Stomach smooth muscle (tissue), 2 donors: ENCODE measurements around the gene CLEC6A.
"Not testable (repeated sequence)": the region's sequence is repeated elsewhere in the genome, so short reads cannot be mapped to it uniquely, and the experiment has no call there.

ENCODE experiments used
- H3K27ac ChIP-seq: one replicate; pipeline ENCODE4 v1.7.0; 2013; ENCODE audit warnings: mild to moderate bottlenecking, low read length, inconsistent platforms
- H3K27me3 ChIP-seq, 2 donors: one replicate each; pipeline ENCODE4 v1.7.0; 2013; ENCODE audit warnings: low read length in 2 of 2; ENCODE audit not compliant: insufficient read depth in 2 of 2, control insufficient read depth in 1 of 2
- H3K36me3 ChIP-seq, 2 donors: one replicate each; pipeline ENCODE4 v1.7.0; 2013; ENCODE audit warnings: low read length in 2 of 2; ENCODE audit not compliant: control insufficient read depth in 2 of 2, insufficient read depth in 2 of 2
- H3K4me1 ChIP-seq: one replicate; pipeline ENCODE4 v1.7.0; 2013; ENCODE audit warnings: low read length; ENCODE audit not compliant: control insufficient read depth, insufficient read depth
- H3K4me3 ChIP-seq, 2 donors: one replicate each; pipeline ENCODE4 v1.7.0; 2013; ENCODE audit warnings: low read length in 2 of 2
- H3K9ac ChIP-seq, 2 donors: one replicate each; pipeline ENCODE4 v1.7.0; 2013; ENCODE audit warnings: low read length in 2 of 2, mild to moderate bottlenecking in 1 of 2
- H3K9me3 ChIP-seq, 2 donors: one replicate each; pipeline ENCODE4 v1.7.0; 2013; ENCODE audit warnings: low read length in 2 of 2; ENCODE audit not compliant: control insufficient read depth in 2 of 2
- donor health status: healthy.
- donor health status: Pancreatic carcinoma.

The CLEC6A gene

DNA sequence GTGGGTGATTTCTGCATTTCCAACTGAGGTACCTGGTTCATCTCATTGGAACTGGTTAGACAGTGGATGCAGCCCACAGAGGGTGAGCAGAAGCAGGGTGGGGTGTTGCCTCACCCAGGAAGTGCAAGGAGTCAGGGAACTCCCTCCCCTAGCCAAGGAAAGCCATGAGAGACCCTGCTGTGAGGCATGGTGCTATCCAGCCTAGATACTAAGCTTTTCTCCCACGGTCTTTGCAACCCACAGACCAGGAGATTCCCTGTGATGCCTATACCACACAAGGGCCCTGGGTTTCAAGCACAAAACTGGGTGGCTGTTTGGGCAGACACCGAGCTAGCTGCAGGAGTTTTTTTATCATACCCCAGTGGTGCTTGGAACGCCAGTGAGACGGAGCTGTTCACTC is 39.9 kb downstream of the CLEC6A start:
- not testable (repeated sequence) for H3K9ac ChIP-seq, H3K36me3 ChIP-seq, H3K27ac ChIP-seq, H3K27me3 ChIP-seq, H3K4me1 ChIP-seq, H3K9me3 ChIP-seq, H3K4me3 ChIP-seq

DNA sequence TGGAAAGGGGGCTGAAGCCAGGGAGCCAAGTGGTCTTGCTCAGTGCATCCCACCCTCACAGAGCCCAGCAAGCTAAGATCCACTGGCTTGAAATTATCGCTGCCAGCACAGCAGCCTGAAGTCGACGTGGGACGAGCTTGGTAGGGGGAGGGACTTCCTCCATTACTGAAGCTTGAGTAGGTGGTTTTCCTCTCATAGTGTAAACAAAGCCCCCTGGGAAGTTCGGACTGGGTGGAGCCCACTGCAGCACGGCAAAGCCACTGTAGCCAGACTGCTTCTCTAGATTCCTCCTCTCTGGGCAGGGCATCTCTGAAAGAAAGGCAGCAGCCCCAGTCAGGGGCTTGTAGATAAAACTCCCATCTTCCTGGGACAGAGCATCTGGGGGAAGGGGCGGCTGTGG is 40.3 kb downstream of the CLEC6A start:
- not testable (repeated sequence) for H3K9ac ChIP-seq, H3K9me3 ChIP-seq, H3K27ac ChIP-seq, H3K4me3 ChIP-seq, H3K4me1 ChIP-seq, H3K27me3 ChIP-seq, H3K36me3 ChIP-seq

GRCh38 chr12:8499616-8500015 is 43.9 kb downstream of the CLEC6A start:
- no peak overlapping the region for H3K27ac ChIP-seq
- H3K9me3 ChIP-seq = no peaks in the 10 kb centered on the region
- no peak overlapping the region for H3K4me3 ChIP-seq
- H3K27me3 ChIP-seq = no peaks in the 10 kb centered on the region
- H3K4me1 ChIP-seq = no peaks in the 10 kb centered on the region
- H3K9ac ChIP-seq = no peak overlapping the region
- H3K36me3 ChIP-seq = no peaks in the 10 kb centered on the region

- H3K9ac ChIP-seq = no peak overlapping the region
- H3K27ac ChIP-seq = no peak overlapping the region
- H3K27me3 ChIP-seq = no peaks in the 10 kb centered on the region
- H3K4me1 ChIP-seq = no peaks in the 10 kb centered on the region
- no peaks in the 10 kb centered on the region for H3K9me3 ChIP-seq
- no peaks in the 10 kb centered on the region for H3K36me3 ChIP-seq
- no peak overlapping the region for H3K4me3 ChIP-seq
Observed at GRCh38 chr12:8501720-8502119, 46.0 kb downstream of the CLEC6A start.

DNA sequence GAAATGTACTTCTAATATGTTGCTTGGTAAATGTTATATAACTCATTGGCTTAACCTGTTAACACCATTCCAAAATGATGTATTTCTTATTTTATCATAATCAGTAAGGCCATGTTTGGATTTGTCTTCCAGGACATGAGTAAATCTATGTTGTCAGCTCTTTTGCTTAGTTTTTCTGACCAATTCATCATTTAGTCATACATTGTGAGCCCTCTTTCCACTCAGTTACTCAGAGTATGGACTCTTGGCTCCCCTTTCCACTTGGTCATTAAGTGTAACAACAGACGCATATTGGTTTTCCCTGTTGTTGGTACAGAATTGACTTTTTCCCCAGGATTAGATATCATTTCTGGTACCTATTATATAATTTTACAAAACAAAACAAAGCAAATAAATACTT is 48.6 kb downstream of the CLEC6A start:
- Histone ChIP-seq H3K36me3 (no peaks in the 10 kb centered on the region), H3K27ac (no peak overlapping the region), H3K9ac (no peak overlapping the region), H3K4me1 (no peaks in the 10 kb centered on the region), H3K9me3 (no peaks in the 10 kb centered on the region), H3K4me3 (no peak overlapping the region), H3K27me3 (no peaks in the 10 kb centered on the region)

DNA sequence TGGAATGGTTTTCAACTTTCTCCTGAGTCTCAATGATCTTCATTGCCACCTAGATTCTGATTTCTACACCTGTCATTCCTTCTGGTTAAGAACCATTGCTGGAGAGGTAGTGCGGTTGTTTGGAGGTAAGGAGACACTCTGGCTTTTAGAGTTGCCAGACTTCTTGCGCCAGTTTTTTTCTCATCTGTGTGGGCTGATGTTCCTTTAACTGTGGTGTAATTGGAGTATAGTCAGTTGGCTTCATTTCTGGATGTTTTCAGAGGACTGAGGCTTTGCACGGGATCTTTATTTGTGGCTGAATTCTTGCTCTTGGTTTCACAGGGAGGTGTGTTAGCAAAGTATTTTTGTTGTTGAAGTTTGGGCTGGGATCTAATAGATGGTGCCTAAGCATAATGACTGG is 51.8 kb downstream of the CLEC6A start:
- H3K36me3 ChIP-seq = no peaks in the 10 kb centered on the region
- H3K4me1 ChIP-seq = no peaks in the 10 kb centered on the region
- H3K27ac ChIP-seq = no peak overlapping the region
- H3K9me3 ChIP-seq = no peaks in the 10 kb centered on the region
- H3K27me3 ChIP-seq = no peaks in the 10 kb centered on the region
- no peak overlapping the region for H3K9ac ChIP-seq
- H3K4me3 ChIP-seq = no peak overlapping the region

DNA sequence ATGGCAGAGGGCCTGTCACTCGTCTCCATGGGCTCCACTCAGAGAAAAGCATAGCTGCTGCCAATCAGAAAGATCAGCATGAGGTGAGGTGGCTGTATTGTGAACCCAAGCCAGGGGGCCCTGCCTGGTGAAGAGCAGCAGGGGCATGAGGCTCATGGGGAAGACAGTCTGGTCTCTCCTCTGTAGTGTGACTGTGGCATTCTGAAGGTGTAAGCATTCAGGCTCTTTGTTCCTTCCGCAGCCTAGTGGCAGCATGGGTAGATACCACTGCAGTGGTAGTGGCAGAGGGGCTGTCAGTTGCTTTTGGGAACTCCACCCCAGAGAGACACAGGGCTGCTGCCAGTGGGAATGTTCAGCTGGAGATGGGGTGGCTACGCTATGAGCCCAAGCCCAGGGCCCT is 52.5 kb downstream of the CLEC6A start:
- Histone ChIP-seq H3K36me3 (no peaks in the 10 kb centered on the region), H3K4me3 (no peak overlapping the region), H3K27ac (no peak overlapping the region), H3K27me3 (no peaks in the 10 kb centered on the region), H3K4me1 (no peaks in the 10 kb centered on the region), H3K9ac (no peak overlapping the region), H3K9me3 (no peaks in the 10 kb centered on the region)

- no peak overlapping the region for H3K27ac ChIP-seq
- H3K4me1 ChIP-seq = no peaks in the 10 kb centered on the region
- no peaks in the 10 kb centered on the region for H3K36me3 ChIP-seq
- H3K9ac ChIP-seq = no peak overlapping the region
- H3K9me3 ChIP-seq = no peaks in the 10 kb centered on the region
- no peaks in the 10 kb centered on the region for H3K27me3 ChIP-seq
- no peak overlapping the region for H3K4me3 ChIP-seq
Observed at GRCh38 chr12:8508910-8509841, 53.4 kb downstream of the CLEC6A start.

DNA sequence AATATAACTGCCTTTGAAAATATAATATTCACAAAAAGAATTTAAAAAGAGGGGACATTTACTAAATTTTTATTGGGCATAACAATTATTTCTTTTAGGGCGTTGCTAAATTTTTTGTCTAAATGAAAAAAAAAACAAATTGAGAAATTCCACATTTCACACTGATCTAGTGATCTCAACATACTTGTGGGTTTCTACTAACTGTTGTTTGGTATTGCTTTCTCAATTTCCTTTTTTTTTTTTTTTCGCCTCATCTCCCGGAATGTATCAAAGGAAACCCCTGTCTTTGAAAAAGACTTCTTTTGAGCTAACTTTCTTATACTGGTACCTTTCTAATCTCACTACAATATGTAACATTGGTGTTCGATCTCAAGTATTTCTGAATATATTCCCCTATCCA is 57.5 kb downstream of the CLEC6A start, which contains the start of gene CLEC4D:
CLEC4D (plus strand) TSS at position 248 of the 400 bp plus-strand sequence. CDS start 230 bp downstream, outside the sequence.
- H3K27me3 ChIP-seq = no peaks in the 10 kb centered on the region
- H3K36me3 ChIP-seq = no peaks in the 10 kb centered on the region
- H3K27ac ChIP-seq = no peak within 1 kb of the TSS
- H3K9me3 ChIP-seq = no peaks in the 10 kb centered on the region
- no peak within 1 kb of the TSS for H3K9ac ChIP-seq
- H3K4me1 ChIP-seq = no peaks in the 10 kb centered on the region
- no peak within 1 kb of the TSS for H3K4me3 ChIP-seq

DNA sequence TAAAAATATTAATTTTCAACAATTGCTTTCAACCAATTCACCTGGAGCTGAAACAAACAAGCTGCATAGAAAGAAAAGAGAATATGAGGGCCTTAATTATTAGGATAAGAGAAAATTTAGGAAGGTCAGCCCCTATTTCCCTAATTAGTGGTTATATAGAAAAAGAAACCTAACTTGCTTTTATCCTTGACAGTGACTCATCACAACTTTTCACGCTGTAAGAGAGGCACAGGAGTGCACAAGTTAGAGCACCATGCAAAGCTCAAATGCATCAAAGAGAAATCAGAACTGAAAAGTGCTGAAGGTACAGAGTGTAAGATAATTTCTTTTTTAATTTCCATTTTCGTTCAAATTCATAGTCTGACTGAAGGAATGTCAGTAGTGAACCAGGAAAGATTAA is 62.2 kb downstream of the CLEC6A start:
- no peak overlapping the region for H3K9ac ChIP-seq
- no peak overlapping the region for H3K27ac ChIP-seq
- no peaks in the 10 kb centered on the region for H3K36me3 ChIP-seq
- H3K9me3 ChIP-seq = no peaks in the 10 kb centered on the region
- no peaks in the 10 kb centered on the region for H3K4me1 ChIP-seq
- no peaks in the 10 kb centered on the region for H3K27me3 ChIP-seq
- no peak overlapping the region for H3K4me3 ChIP-seq

DNA sequence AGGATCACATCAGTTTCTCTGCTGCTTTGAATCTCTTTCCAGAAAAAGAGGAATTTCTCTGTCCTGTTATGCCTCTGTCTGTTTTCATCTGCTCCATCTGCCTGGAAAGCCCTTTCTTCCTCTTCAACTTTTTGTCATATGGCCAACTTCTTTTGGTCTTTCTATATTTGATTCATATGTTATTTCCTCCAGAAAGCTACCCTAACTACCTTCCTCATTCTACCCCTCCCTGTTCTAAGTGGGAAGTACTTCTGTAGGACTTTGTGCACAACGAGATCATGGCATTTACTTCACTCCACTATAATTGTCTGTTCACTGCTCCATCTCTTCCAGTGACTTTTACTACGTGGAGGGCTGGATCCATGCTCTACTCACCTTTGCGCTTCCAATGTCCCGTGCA is 63.4 kb downstream of the CLEC6A start:
- Histone ChIP-seq H3K9me3 (no peaks in the 10 kb centered on the region), H3K4me1 (no peaks in the 10 kb centered on the region), H3K9ac (no peak overlapping the region), H3K36me3 (no peaks in the 10 kb centered on the region), H3K27ac (no peak overlapping the region), H3K4me3 (no peak overlapping the region), H3K27me3 (no peaks in the 10 kb centered on the region)
